H1 (cell line): ENCODE results near the gene KRTCAP2. TPM values are rescaled to one million over a fixed set of nuclear protein-coding genes. Genes with fewer than 3 reads are reported as not detected.
"Not testable (repeated sequence)": the region's sequence is repeated elsewhere in the genome, so short reads cannot be mapped to it uniquely, and the experiment has no call there.

Experiments used
- CTCF ChIA-PET: fragments of 300-600 bp; sonication (Branson Sonifier 250); formaldehyde crosslinking; loops from one replicate; lab custom pipeline; 2021; ENCODE audit not compliant: partially characterized antibody; lab: Charles Lee
- POLR2A ChIA-PET: fragments of 300-600 bp; sonication (Branson Sonifier 250); formaldehyde crosslinking; loops from one replicate; lab custom pipeline; 2021; ENCODE audit warnings: inconsistent platforms; ENCODE audit not compliant: partially characterized antibody; lab: Charles Lee
- DNase-seq, 2 experiments: peaks; one replicate each; pipeline versions ENCODE4 v3.0.0 to v3.0.0-alpha.2; 2010 to 2022; ENCODE audit warnings: low spot score in 2 of 2, low read depth in 1 of 2, mixed read lengths in 1 of 2
- FAIRE-seq: peaks from 2 replicates; lab custom pipeline; 2011; peaks lifted over from hg19 to GRCh38; lab: Jason Lieb, UNC
- H2AFZ ChIP-seq: 2 replicates; pipeline ENCODE4 v1.8.1; 2012; ENCODE audit warnings: low read length, inconsistent platforms
- H2AK5ac ChIP-seq: 2 replicates; pipeline ENCODE4 v1.6.1; 2013; ENCODE audit warnings: low read depth, low read length
- H2BK120ac ChIP-seq: replicated peaks from 2 replicates; pipeline ENCODE3; 2013; ENCODE audit warnings: low read depth, low read length, inconsistent platforms
- H2BK12ac ChIP-seq: 2 replicates; pipeline ENCODE4 v1.6.1; 2013; ENCODE audit warnings: low read depth, low read length
- H2BK15ac ChIP-seq: 2 replicates; pipeline ENCODE4 v1.6.1; 2013; ENCODE audit warnings: low read length
- H2BK20ac ChIP-seq: 2 replicates; pipeline ENCODE4 v1.6.1; 2013; ENCODE audit warnings: low read length
- H2BK5ac ChIP-seq: 2 replicates; pipeline ENCODE4 v1.6.1; 2013; ENCODE audit warnings: low read depth, low read length
- H3K14ac ChIP-seq: 2 replicates; pipeline ENCODE4 v1.6.1; 2013; ENCODE audit warnings: inconsistent platforms; ENCODE audit not compliant: insufficient read length
- H3K18ac ChIP-seq: 2 replicates; pipeline ENCODE4 v1.6.1; 2013; ENCODE audit warnings: low read length; ENCODE audit errors: extremely low read depth
- H3K23ac ChIP-seq: 2 replicates; pipeline ENCODE4 v1.6.1; 2013; ENCODE audit warnings: inconsistent platforms; ENCODE audit not compliant: insufficient read length
- H3K23me2 ChIP-seq: 2 replicates; pipeline ENCODE4 v1.6.1; 2013; ENCODE audit warnings: low read depth, low read length
- H3K27ac ChIP-seq: 2 replicates; pipeline ENCODE4 v1.6.1; 2011; ENCODE audit warnings: low read depth, low read length, inconsistent platforms
- H3K27me3 ChIP-seq, 4 experiments: replicated peaks in 1 of 4; 1 replicate in 1 of 4; 2 replicates in 3 of 4; pipeline versions ENCODE4 v1.6.1 to v1.8.1; 2011 to 2013; ENCODE audit warnings: low read length in 3 of 4, mild to moderate bottlenecking in 3 of 4, inconsistent platforms in 2 of 4, mixed read lengths in 2 of 4, moderate library complexity in 1 of 4; ENCODE audit not compliant: control insufficient read depth in 3 of 4, insufficient read depth in 3 of 4; ENCODE audit errors: extremely low read depth in 1 of 4
- H3K36me3 ChIP-seq, 4 experiments: 2 replicates each; pipeline versions ENCODE4 v1.6.1 to v1.8.1; 2011 to 2013; ENCODE audit warnings: mild to moderate bottlenecking in 4 of 4, low read length in 3 of 4, moderate library complexity in 2 of 4, control low read depth in 1 of 4, inconsistent platforms in 1 of 4; ENCODE audit not compliant: insufficient read depth in 4 of 4, control insufficient read depth in 2 of 4
- H3K4ac ChIP-seq: replicated peaks from 2 replicates; pipeline ENCODE3; 2013; ENCODE audit warnings: low read length, low read depth, mixed read lengths, inconsistent platforms; ENCODE audit not compliant: insufficient read length
- H3K4me1 ChIP-seq, 4 experiments: replicated peaks in 1 of 4; 1 replicate in 1 of 4; 2 replicates in 3 of 4; pipeline versions ENCODE4 v1.6.1 to v1.8.1; 2011 to 2013; ENCODE audit warnings: low read length in 3 of 4, inconsistent platforms in 2 of 4, mixed read lengths in 1 of 4; ENCODE audit not compliant: insufficient read depth in 4 of 4, control insufficient read depth in 3 of 4
- H3K4me2 ChIP-seq, 2 experiments: 2 replicates each; pipeline versions ENCODE4 v1.6.1 to v1.8.1; 2011 to 2013; ENCODE audit warnings: low read depth in 2 of 2, low read length in 2 of 2, control low read depth in 1 of 2, inconsistent platforms in 1 of 2, mild to moderate bottlenecking in 1 of 2; ENCODE audit not compliant: insufficient read depth in 1 of 2
- H3K4me3 ChIP-seq, 4 experiments: fragments of 200-600, 300-600 bp in 1 of 4; sonication (generic), shearing (Covaris generic), sonication (Bioruptor Twin) in 1 of 4; 2 replicates each; pipeline versions ENCODE4 v1.5.1 to v1.8.1; 2011 to 2016; ENCODE audit warnings: low read length in 4 of 4, low read depth in 3 of 4, control low read depth in 2 of 4, inconsistent platforms in 2 of 4, mild to moderate bottlenecking in 2 of 4, mixed read lengths in 1 of 4, moderate library complexity in 1 of 4; ENCODE audit not compliant: insufficient read depth in 2 of 4; ENCODE audit errors: extremely low read depth in 1 of 4
- H3K56ac ChIP-seq: replicated peaks from 2 replicates; pipeline ENCODE3; 2013; ENCODE audit warnings: low read depth, mild to moderate bottlenecking, mixed read lengths, low read length, inconsistent platforms; ENCODE audit not compliant: insufficient read length
- H3K79me1 ChIP-seq: 2 replicates; pipeline ENCODE4 v1.6.1; 2013; ENCODE audit warnings: low read depth, low read length, control low read depth
- H3K79me2 ChIP-seq, 2 experiments: 2 replicates each; pipeline versions ENCODE4 v1.6.1 to v1.8.1; 2012 to 2013; ENCODE audit warnings: low read length in 2 of 2, mild to moderate bottlenecking in 2 of 2, inconsistent platforms in 1 of 2; ENCODE audit not compliant: insufficient read depth in 2 of 2, control insufficient read depth in 1 of 2
- H3K9ac ChIP-seq, 4 experiments: replicated peaks in 1 of 4; 1 replicate in 1 of 4; 2 replicates in 3 of 4; pipeline versions ENCODE4 v1.6.1 to v1.8.1; 2011 to 2013; ENCODE audit warnings: low read depth in 3 of 4, low read length in 3 of 4, control low read depth in 2 of 4, mild to moderate bottlenecking in 2 of 4, moderate library complexity in 2 of 4, inconsistent platforms in 1 of 4; ENCODE audit errors: extremely low read depth in 1 of 4
- H3K9me3 ChIP-seq, 2 experiments: 2 replicates each; pipeline versions ENCODE4 v1.6.1 to v1.8.1; 2012 to 2013; ENCODE audit warnings: mild to moderate bottlenecking in 2 of 2, moderate library complexity in 2 of 2, control low read depth in 1 of 2, inconsistent platforms in 1 of 2, low read depth in 1 of 2, low read length in 1 of 2, mixed read lengths in 1 of 2; ENCODE audit not compliant: insufficient read depth in 2 of 2
- H4K20me1 ChIP-seq, 2 experiments: replicated peaks in 1 of 2; 2 replicates each; pipeline versions ENCODE3 to v1.8.1; 2011 to 2013; ENCODE audit warnings: inconsistent platforms in 2 of 2, low read length in 2 of 2, mild to moderate bottlenecking in 1 of 2; ENCODE audit not compliant: insufficient read depth in 2 of 2, control insufficient read depth in 1 of 2
- H4K5ac ChIP-seq: 2 replicates; pipeline ENCODE4 v1.6.1; 2013; ENCODE audit warnings: low read length, low read depth, mixed read lengths, inconsistent platforms; ENCODE audit not compliant: insufficient read length
- H4K8ac ChIP-seq: 2 replicates; pipeline ENCODE4 v1.8.0; 2013; ENCODE audit warnings: mild to moderate bottlenecking, moderate library complexity, low read length, inconsistent platforms; ENCODE audit not compliant: insufficient read depth; ENCODE audit errors: extremely low read depth
- H4K91ac ChIP-seq: replicated peaks from 2 replicates; pipeline ENCODE3; 2013; ENCODE audit warnings: low read length, mixed read lengths, inconsistent platforms; ENCODE audit not compliant: insufficient read length
- WGBS, 2 experiments: shearing (Covaris generic) in 1 of 2; methylation state at CpG; one replicate each; pipeline versions ENCODE4 v1.1.6 to v1.1.7; 2013 to 2015; ENCODE audit warnings: low lambda C conversion rate in 2 of 2, mixed read lengths in 2 of 2, inconsistent platforms in 1 of 2, low coverage in 1 of 2, missing lambda C conversion rate in 1 of 2; ENCODE audit not compliant: insufficient replicate concordance in 2 of 2, insufficient coverage in 1 of 2, insufficient read length in 1 of 2; ENCODE audit errors: extremely low coverage in 1 of 2, missing lambda C conversion rate in 1 of 2; 5-methylcytosine and 5-hydroxymethylcytosine counted together
- polyA plus RNA-seq, 7 experiments: library from polyadenylated mRNA; depleted of rRNA in 3 of 7; stranded (reverse) in 5 of 7; unstranded in 2 of 7; fragments of >200 nt in 5 of 7; fragments of 200-250 nt in 2 of 7; gene quantifications; 1 replicate in 5 of 7; 2 replicates in 1 of 7; 4 replicates in 1 of 7; pipeline versions ENCODE4 v1.2.1 to v1.2.3, GENCODE V29; 2011 to 2013; ENCODE audit warnings: missing spikeins in 2 of 7, mixed read lengths in 2 of 7
- total RNA-seq: library from RNA; stranded (reverse); fragmentation: NEBNext Ultra II Directional; extraction: Animal tissue kit (Norgen Biotek cat#: 25700); gene quantifications from 2 replicates; pipeline ENCODE4 v1.2.1, GENCODE V29; 2021

KRTCAP2 gene
- total and polyA plus RNA-seq, 2 of the 8 experiments (the other 6 are each of a cell fraction or from before 2014, with no cell fraction given): 146 to 317 TPM

- FAIRE-seq, DNase-seq, H3K9ac ChIP-seq, H3K18ac ChIP-seq, H3K4me2 ChIP-seq, H3K27ac ChIP-seq, H4K20me1 ChIP-seq, H2BK12ac ChIP-seq, H3K4me3 ChIP-seq, H4K8ac ChIP-seq, H2BK15ac ChIP-seq, H3K79me2 ChIP-seq, H4K5ac ChIP-seq, H3K23ac ChIP-seq, H2BK20ac ChIP-seq, H3K9me3 ChIP-seq, H2BK120ac ChIP-seq, H3K4ac ChIP-seq, H3K36me3 ChIP-seq, H2AFZ ChIP-seq, H4K91ac ChIP-seq, H2BK5ac ChIP-seq, H3K79me1 ChIP-seq, H3K56ac ChIP-seq, H3K14ac ChIP-seq, H3K27me3 ChIP-seq, H2AK5ac ChIP-seq: not testable (repeated sequence)
- ChIA-PET CTCF (interaction anchor here (0.6 to 12.4 kb wide), 3 partner anchors 30 to 75 kb away, joined by 4 to 215 read pairs (median 187); partner anchors contain the start of genes DPM3, EFNA1 and SLC50A1), POLR2A (interaction anchor here (1.7 kb wide), 1 partner anchor 17 kb away, joined by 3 read pairs; no protein-coding TSS in a partner anchor)
- H3K4me1 ChIP-seq: peaks cover 2 to 17% (median 13%) of the 10 kb centered on the region in 4 experiments
- peaks cover 11% of the 10 kb centered on the region for H3K23me2 ChIP-seq
- WGBS, 2 experiments: 93% methylated on average over 9 of the region's 11 CpGs; no CpG with 5 or more reads in 1 of the 2 experiments
These were observed 8.5 kb downstream of the KRTCAP2 start for GRCh38 chr1:155164625-155165024.

GRCh38 chr1:155163785-155164184, 9.3 kb downstream of the KRTCAP2 start:
- CTCF ChIA-PET: interaction anchor here (0.7 to 1.5 kb wide), 5 partner anchors 30 to 102 kb away, joined by 3 to 6 read pairs (median 3); no protein-coding TSS in a partner anchor
- H3K9me3 ChIP-seq, H4K20me1 ChIP-seq, H3K27me3 ChIP-seq, H2BK15ac ChIP-seq, H3K79me2 ChIP-seq, H2BK120ac ChIP-seq, H4K5ac ChIP-seq, H3K4me2 ChIP-seq, H2BK5ac ChIP-seq, H3K4ac ChIP-seq, POLR2A ChIA-PET, H3K56ac ChIP-seq, H2BK12ac ChIP-seq, H4K91ac ChIP-seq, H3K4me3 ChIP-seq, H4K8ac ChIP-seq, FAIRE-seq, H3K27ac ChIP-seq, H3K9ac ChIP-seq, DNase-seq, H2AK5ac ChIP-seq, H2AFZ ChIP-seq, H3K14ac ChIP-seq, H3K36me3 ChIP-seq, H3K23ac ChIP-seq, H3K79me1 ChIP-seq, H3K18ac ChIP-seq, H2BK20ac ChIP-seq: not testable (repeated sequence)
- peaks cover 2 to 17% (median 13%) of the 10 kb centered on the region in 4 experiments for H3K4me1 ChIP-seq
- WGBS, 2 experiments: 91% methylated on average over 4 of the region's 4 CpGs; no CpG with 5 or more reads in 1 of the 2 experiments
- peaks cover 11% of the 10 kb centered on the region for H3K23me2 ChIP-seq
